ENCODE results near the gene SUSD4.

The SUSD4 gene

DNA sequence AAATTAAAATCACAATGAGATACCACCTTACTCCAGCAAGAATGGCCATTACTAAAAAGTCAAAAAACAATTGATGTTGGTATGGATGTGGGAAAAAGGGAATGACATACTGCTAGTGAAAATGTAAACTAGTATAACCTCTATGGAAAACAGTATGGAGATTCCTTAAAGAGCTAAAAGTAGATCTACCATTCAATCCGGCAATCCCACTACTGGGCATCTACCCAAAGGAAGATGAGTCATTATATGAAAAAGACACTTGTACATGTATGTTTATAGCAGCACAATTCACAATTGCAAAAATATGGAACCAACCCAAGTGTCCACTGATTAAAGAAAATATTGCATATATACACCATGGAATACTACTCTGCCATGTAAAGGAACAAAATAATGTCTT, 37.2 kb downstream of the SUSD4 start:
- Mint-ChIP-seq H3K4me3 (no peak overlapping the region), H3K4me1 (no peaks in the 10 kb centered on the region), H3K9me3 (peaks cover 7% of the 10 kb centered on the region), H3K36me3 (no peaks in the 10 kb centered on the region), H3K27ac (no peak overlapping the region), H3K27me3 (peaks cover 14% of the 10 kb centered on the region)
- ATAC-seq, result no peak

DNA sequence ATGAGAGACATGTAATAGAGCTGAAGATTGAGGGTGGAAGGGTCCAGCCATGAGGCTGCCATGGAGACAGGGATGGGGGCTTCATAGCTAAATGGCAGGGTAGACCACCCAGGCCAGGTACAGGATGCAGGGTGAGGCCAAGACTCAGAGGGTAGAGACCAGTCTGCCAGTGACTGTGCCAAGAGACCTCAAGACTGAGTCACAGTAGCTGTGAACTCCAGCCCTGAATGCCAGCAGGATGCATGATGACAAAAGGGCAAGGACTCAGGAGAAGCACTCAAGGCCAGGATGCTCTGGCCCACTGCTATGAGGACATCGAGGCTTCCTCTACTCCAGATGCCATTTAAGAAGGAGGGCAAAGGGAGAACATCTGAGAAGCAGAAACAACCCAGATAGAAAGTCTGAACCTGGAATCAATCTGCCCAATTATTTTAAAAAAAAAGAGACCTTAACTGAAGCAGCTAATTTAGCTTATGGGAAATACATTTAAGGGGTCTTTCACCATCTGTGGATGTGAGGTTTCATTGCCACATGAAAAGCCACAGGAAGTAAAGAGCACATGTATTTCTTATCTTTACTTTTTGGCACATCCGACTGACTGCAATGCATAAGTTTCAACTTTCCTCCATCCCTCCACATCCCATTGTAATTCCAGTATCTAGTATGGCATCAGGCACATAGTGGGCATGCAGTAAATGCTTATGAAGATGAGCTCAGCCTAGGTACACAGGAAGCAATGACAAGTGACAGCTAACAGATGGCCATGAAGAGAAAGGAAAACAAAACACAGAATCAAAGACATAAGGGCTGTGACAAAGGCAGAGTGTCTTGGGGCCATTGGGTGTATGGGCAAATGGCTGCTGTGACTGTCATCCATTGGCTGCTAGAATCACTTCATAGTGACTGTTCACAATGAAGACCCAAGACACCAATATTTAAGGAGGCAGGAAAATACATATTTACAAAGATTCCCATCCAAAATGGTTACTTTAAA, 40.2 kb downstream of the SUSD4 start:
- no peak for ATAC-seq

DNA sequence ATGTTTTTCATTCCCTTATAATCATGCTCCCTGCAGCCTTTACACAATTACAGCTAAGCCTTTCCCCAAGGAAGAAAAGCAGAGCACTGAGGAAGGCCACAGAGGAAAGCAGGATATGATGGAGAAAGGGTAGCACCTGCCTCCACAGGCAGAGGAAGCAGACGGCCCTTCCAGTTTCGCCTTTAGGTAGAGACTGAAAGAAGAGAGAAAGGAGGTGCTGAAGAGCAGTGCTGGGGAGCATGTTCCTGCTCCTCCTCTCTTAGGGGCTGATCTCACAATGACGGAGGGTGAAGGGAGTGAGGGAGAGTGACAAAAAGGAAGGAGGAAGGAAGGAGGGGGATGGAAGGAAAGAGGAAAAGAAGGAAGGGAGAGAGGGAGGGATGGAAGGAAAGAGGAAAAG, 41.1 kb downstream of the SUSD4 start:
- no peak overlapping the region for H3K27ac Mint-ChIP-seq
- no peaks in the 10 kb centered on the region for H3K4me1 Mint-ChIP-seq
- H3K36me3 Mint-ChIP-seq, result no peaks in the 10 kb centered on the region
- peaks cover 2% of the 10 kb centered on the region for H3K9me3 Mint-ChIP-seq
- no peak overlapping the region for H3K4me3 Mint-ChIP-seq
- ATAC-seq, result no peak
- peaks cover 14% of the 10 kb centered on the region for H3K27me3 Mint-ChIP-seq

More for the DNA sequence above, 40.2 kb downstream of the SUSD4 start:
- Mint-ChIP-seq H3K27me3 (peaks cover 14% of the 10 kb centered on the region), H3K4me3 (no peak overlapping the region), H3K9me3 (peaks cover 2% of the 10 kb centered on the region), H3K36me3 (no peaks in the 10 kb centered on the region), H3K27ac (no peak overlapping the region), H3K4me1 (no peaks in the 10 kb centered on the region)

DNA sequence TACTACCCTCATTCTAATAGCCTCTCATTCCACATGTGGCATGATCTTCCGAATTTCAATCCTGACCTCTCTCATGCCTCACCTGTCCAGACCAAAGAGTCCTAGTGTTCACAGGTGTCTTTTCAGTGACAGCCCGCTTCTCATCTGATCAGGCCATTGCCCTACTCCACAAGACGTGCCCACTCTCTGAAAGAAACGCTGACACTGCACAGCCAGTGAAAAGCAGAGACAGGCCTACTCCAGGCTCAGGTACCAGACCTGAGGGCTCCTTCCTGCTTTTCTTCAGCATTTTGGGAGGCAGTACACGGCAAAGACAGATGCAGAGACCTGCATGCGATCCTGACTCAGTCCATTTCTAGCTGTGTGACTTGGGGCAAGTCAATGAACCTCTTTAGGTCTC, 43.0 kb downstream of the SUSD4 start:
- peaks cover 2% of the 10 kb centered on the region for H3K9me3 Mint-ChIP-seq
- no peaks in the 10 kb centered on the region for H3K4me1 Mint-ChIP-seq
- H3K36me3 Mint-ChIP-seq, result no peaks in the 10 kb centered on the region
- peaks cover 22% of the 10 kb centered on the region for H3K27me3 Mint-ChIP-seq
- no peak for ATAC-seq
- no peak overlapping the region for H3K4me3 Mint-ChIP-seq
- H3K27ac Mint-ChIP-seq, result no peak overlapping the region

DNA sequence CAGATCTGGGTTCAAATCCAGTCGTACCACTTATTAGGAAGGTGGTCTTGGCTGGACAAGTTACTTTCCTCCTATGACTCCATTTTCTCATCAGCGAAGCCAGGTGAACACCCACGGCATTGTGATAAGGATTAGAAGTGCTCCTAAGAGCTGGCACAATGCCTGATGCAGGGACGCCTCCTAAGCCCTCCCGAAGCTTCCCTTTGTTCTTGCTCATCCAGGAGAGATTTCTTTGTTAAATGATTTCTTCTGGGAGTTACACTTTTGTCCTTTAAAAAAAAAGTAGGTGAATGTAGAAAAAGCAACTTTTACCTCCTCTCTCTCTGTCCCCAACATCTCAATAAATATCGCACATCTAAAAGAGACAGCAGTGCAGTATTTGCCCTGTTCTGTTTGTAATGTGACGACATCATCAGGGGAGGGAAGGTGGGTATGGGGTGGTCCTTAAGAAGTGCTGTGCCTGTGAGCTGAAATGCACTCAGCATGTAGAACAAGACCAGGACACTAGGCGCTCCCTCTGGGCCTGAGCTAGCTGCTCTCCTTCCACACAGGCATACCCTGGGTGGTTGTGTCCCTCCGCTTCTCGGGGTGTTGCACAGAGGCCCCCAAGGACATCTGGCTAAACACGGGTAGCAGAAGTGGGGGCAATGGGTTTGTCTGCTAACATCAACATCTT, 43.9 kb downstream of the SUSD4 start:
- peaks cover 2% of the 10 kb centered on the region for H3K9me3 Mint-ChIP-seq
- no peaks in the 10 kb centered on the region for H3K4me1 Mint-ChIP-seq

DNA sequence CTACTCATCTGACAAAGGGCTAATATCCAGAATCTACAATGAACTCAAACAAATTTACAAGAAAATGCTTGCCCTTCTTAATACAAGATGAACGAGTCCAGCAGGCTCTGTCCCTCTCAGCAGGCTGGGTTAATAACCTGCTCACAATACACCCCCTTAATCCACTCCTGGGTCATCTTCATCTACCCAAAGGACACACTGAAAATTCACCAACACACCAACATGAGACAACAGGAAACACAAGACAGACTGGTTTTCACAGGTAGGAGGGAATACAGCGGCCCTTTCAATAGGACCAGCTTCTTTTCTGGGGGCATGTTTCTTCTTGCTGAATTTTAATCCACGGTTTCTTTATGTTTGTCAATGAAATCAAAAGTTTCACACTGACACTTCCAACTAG, 44.6 kb downstream of the SUSD4 start:
- no peak for ATAC-seq
- Mint-ChIP-seq H3K4me3 (no peak overlapping the region), H3K27ac (no peak overlapping the region), H3K36me3 (no peaks in the 10 kb centered on the region), H3K4me1 (no peaks in the 10 kb centered on the region), H3K27me3 (peaks cover 27% of the 10 kb centered on the region), H3K9me3 (peaks cover 2% of the 10 kb centered on the region)

More for the DNA sequence above, 43.9 kb downstream of the SUSD4 start:
- ATAC-seq, result peak; percentile 20
- Mint-ChIP-seq H3K4me3 (no peak overlapping the region), H3K36me3 (no peaks in the 10 kb centered on the region), H3K27ac (no peak overlapping the region), H3K27me3 (peaks cover 27% of the 10 kb centered on the region)

DNA sequence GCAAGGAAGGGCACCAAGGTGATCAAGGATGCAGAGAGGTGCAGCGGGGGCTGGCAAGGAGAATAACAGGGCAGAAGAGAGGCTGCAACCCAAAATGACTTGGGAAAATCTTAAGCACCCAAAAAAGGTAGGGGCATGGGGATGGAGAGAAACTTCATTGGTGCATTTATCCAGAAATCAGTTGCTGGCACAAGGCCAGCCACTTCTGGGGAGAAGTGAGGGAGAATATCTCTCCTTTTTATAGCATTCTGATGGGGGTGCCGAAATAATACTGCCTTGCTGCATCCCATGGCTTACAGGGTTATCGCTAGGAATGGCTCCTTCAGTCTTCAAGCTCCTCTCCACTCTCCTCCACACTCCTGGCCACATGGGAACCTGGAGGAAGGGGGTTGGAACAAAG, 47.9 kb downstream of the SUSD4 start:
- H3K27ac Mint-ChIP-seq, result no peak overlapping the region
- no peak for ATAC-seq
- H3K9me3 Mint-ChIP-seq, result no peaks in the 10 kb centered on the region
- no peaks in the 10 kb centered on the region for H3K36me3 Mint-ChIP-seq
- peaks cover 13% of the 10 kb centered on the region for H3K27me3 Mint-ChIP-seq
- no peak overlapping the region for H3K4me3 Mint-ChIP-seq
- no peaks in the 10 kb centered on the region for H3K4me1 Mint-ChIP-seq

DNA sequence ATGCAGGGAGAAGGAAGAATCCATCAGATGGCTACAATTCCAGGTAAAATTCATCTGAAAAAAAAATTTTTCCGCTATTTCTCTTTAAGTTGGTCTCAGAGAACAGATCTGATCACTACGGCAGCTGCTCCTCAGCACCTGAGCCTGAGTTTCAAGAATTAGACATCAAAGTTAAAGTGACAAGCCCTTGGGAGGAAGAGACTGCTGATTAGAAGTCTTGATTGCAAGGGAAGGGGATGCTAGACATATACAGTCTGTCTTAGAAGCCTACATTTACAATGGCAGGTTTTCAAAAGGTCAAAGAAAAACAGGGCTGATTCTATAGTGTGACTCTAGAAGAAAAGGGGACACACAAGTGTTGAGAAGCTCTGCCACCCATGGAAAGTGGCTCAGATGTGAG, 48.3 kb downstream of the SUSD4 start:
- Mint-ChIP-seq H3K36me3 (no peaks in the 10 kb centered on the region), H3K27ac (no peak overlapping the region), H3K4me3 (no peak overlapping the region), H3K4me1 (no peaks in the 10 kb centered on the region), H3K27me3 (peaks cover 13% of the 10 kb centered on the region), H3K9me3 (no peaks in the 10 kb centered on the region)
- ATAC-seq, result no peak

DNA sequence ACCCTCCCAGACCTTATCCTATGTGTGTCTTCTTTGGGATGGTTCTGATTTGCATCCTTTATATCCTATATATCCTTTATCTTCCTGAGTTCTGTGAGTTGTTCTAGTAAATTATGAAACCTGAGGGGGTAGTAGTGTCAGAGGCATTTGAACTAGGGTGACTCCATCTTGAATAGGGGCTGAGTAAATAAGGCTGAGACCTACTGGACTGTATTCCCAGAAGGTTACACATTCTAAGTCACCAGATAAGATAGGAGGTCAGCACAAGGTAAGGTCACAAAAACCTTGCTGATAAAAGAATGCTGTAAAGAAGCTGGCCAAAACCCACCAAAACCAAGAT, 50.6 kb downstream of the SUSD4 start:
- no peak for ATAC-seq
- H3K27ac Mint-ChIP-seq, result no peak overlapping the region
- H3K9me3 Mint-ChIP-seq, result no peaks in the 10 kb centered on the region
- H3K4me1 Mint-ChIP-seq, result no peaks in the 10 kb centered on the region
- no peaks in the 10 kb centered on the region for H3K36me3 Mint-ChIP-seq
- H3K4me3 Mint-ChIP-seq, result no peak overlapping the region
- peaks cover 13% of the 10 kb centered on the region for H3K27me3 Mint-ChIP-seq

DNA sequence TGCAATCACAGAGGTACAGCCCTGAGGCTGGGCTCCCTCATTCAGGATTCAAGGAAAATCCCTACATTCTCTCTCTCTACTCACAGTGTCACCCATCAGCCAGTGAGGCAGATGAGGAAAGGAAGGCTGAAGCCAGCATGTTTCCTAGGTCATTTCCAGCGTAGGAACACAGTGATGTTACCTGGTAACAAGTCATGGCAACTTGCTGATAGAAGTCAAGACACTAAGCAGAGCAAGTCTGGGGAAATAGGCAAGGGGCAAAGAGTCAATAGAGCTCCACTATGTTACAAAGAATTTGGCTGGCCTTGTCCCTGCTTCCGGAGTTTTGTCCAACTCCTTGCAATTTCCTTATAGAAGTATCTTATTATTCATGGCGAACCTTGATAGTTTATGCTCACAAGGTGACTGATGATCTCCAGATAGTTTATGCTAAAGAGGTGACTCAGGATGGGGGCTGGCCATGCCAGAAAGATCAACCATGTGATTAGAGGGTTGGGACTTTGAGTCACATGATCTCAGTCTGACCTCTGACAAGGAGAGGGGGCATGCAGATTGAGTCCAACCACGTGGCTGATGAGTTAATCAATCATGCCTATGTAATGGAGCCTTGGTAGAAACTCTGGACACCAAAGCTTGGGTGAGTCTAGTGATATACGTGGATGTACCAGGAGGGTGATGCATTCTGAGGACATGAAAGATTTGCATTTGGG, 51.1 kb downstream of the SUSD4 start:
- H3K27me3 Mint-ChIP-seq, result peaks cover 13% of the 10 kb centered on the region
- H3K27ac Mint-ChIP-seq, result no peak overlapping the region
- H3K36me3 Mint-ChIP-seq, result no peaks in the 10 kb centered on the region
- no peaks in the 10 kb centered on the region for H3K4me1 Mint-ChIP-seq
- no peak for ATAC-seq
- no peaks in the 10 kb centered on the region for H3K9me3 Mint-ChIP-seq
- no peak overlapping the region for H3K4me3 Mint-ChIP-seq

DNA sequence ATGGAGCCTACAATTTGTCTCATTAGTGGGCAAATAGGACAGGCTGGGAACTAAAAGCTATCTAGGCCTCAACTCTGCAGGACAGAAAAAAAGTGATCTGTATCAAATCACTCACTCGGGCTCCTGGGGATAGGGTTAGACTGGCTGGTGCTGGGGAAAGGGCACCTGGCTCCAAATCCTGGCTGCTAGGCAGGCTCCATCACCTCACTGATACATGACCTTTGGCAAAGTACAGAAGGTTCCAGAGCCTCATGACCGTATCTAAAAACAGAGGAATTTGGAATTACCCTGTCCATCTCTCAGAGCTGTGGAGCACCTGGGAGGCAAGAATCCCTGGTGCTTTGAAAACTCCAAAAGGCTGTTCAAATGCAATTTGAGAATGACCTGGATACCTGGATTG, 51.7 kb downstream of the SUSD4 start:
- Mint-ChIP-seq H3K4me3 (no peak overlapping the region), H3K36me3 (no peaks in the 10 kb centered on the region), H3K4me1 (no peaks in the 10 kb centered on the region), H3K27ac (no peak overlapping the region), H3K27me3 (peaks cover 13% of the 10 kb centered on the region), H3K9me3 (no peaks in the 10 kb centered on the region)
- ATAC-seq, result no peak

DNA sequence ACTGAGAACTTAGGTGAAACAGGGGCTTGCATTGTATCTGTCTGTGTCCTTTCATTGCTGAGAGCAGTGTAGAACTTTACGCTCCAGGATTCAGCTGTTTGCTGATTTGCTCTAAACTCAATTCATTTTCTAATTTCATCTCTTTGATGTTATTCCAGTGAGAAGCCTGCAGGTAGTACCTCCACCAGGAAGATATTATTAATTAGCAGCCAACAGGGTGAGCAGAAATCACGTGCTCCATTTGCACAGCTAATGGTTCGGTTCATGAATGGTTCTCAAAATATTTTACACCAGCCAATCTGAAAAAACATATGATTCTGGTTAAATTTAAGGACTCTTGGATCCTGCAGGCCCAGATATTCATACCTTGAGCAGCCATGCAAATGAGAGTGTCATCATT, 52.1 kb downstream of the SUSD4 start:
- H3K36me3 Mint-ChIP-seq, result no peaks in the 10 kb centered on the region
- H3K27me3 Mint-ChIP-seq, result peaks cover 13% of the 10 kb centered on the region
- no peaks in the 10 kb centered on the region for H3K9me3 Mint-ChIP-seq
- ATAC-seq, result no peak
- no peaks in the 10 kb centered on the region for H3K4me1 Mint-ChIP-seq
- no peak overlapping the region for H3K4me3 Mint-ChIP-seq
- no peak overlapping the region for H3K27ac Mint-ChIP-seq

DNA sequence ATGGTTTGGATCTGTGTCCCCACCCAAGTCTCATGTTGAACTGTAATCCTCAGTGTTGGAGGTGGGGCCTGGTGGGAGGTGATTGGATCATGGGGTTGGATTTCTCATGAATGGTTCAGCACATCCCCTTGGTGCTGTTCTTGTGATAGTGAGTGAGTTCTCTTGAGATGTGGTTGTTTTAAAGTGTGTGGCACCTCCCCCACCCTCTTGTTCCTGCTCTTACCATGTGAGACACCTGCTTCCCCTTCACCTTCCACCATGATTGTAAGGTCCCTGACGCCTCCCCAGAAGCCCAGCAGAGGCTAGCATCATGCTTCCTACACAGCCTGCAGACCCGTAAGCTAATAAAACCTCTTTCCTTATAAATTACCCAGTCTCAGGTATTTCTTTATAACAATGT, 55.8 kb downstream of the SUSD4 start:
- no peak overlapping the region for H3K4me3 Mint-ChIP-seq
- no peaks in the 10 kb centered on the region for H3K4me1 Mint-ChIP-seq

DNA sequence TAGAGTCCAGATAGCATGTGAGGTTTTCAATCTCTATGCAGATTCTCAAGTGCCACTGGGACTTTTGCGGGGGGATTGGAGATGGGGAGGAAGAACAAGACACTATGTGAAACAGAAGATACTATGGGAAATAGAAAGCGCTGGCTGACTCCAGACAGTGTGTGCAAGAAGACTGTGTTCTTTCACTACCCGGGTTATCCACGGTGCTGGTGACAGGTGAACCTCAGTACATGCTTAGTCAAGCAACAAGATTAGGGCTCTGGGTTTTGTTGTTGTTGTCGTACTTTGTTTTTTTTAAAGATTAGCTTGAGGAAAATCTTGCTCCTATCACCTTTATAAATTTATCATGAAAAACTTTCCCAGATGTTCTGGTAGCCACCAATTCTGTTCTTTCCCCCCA, 56.4 kb downstream of the SUSD4 start:
- H3K4me3 Mint-ChIP-seq, result no peak overlapping the region
- H3K9me3 Mint-ChIP-seq, result peaks cover 9% of the 10 kb centered on the region
- H3K4me1 Mint-ChIP-seq, result no peaks in the 10 kb centered on the region
- H3K27ac Mint-ChIP-seq, result no peak overlapping the region
- H3K27me3 Mint-ChIP-seq, result peaks cover under 1% of the 10 kb centered on the region
- no peak for ATAC-seq
- H3K36me3 Mint-ChIP-seq, result no peaks in the 10 kb centered on the region

More for the DNA sequence above, 55.8 kb downstream of the SUSD4 start:
- Mint-ChIP-seq H3K27ac (no peak overlapping the region), H3K27me3 (no peaks in the 10 kb centered on the region), H3K9me3 (peaks cover 5% of the 10 kb centered on the region), H3K36me3 (no peaks in the 10 kb centered on the region)
- ATAC-seq, result no peak

DNA sequence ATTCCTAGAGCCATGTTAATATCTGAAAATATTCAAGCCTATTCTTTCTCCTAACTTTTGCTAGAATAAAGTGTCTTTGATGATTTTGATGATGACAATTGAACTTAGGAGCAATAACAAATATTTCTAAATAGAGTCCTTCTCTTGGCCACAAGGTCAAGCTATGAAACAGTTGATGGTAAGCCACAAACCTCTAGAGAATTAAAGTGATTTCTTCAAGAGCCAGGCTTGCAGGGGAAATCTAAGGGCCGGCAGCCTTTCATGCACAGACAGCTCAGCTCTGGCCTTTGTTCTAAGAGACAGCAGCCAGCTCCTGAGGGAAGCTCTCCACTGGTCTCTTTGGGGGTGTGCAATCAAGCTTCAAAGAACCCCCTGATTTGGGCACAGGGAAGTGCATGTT, 59.0 kb downstream of the SUSD4 start:
- peaks cover 7% of the 10 kb centered on the region for H3K27me3 Mint-ChIP-seq
- no peak overlapping the region for H3K4me3 Mint-ChIP-seq
- H3K9me3 Mint-ChIP-seq, result peaks cover 9% of the 10 kb centered on the region
- H3K36me3 Mint-ChIP-seq, result no peaks in the 10 kb centered on the region
- H3K27ac Mint-ChIP-seq, result no peak overlapping the region
- no peak for ATAC-seq
- H3K4me1 Mint-ChIP-seq, result no peaks in the 10 kb centered on the region
